ENCODE results near the gene AURKB. TPM values are rescaled to one million over a fixed set of nuclear protein-coding genes. Genes with fewer than 3 reads are reported as not detected.
A peak's percentile ranks its signal among the peaks of the same experiment; 100 is the strongest.

Gene AURKB
- total and polyA plus RNA-seq, 10 of the 15 experiments (the other 5 are each of a cell fraction or from before 2014, with no cell fraction given) = 52.7 to 209 (median 128) TPM

- TF ChIP-seq MTA3 (IDR thresholded peaks at IDR 0.05; ENCODE audit: borderline replicate concordance, low read length) (0 out of 2 replicates have a peak, but pooled peaks have one; percentile 31), POLR2AphosphoS5 (IDR thresholded peaks at IDR 0.05; ENCODE audit: low read length) (peak; percentile 91), PRDM15 (CRISPR knock-in tag; IDR thresholded peaks at IDR 0.05) (0 out of 2 replicates have a peak, but pooled peaks have one; percentile 60), SMARCA5 (IDR thresholded peaks at IDR 0.05) (no peak), CHD4 (IDR thresholded peaks at IDR 0.05) (no peak), ZNF207 (IDR thresholded peaks at IDR 0.05; ENCODE audit: borderline replicate concordance) (no peak), STAT1 (conservative IDR thresholded peaks at IDR 0.05) (0 out of 2 replicates have a peak, but pooled peaks have one; percentile 47), PAX5 (IDR thresholded peaks at IDR 0.05; ENCODE audit: borderline replicate concordance, low read depth, low read length) (0 out of 2 replicates have a peak, but pooled peaks have one; percentile 6), NFYB (IDR thresholded peaks at IDR 0.05; ENCODE audit: insufficient read depth, low read depth, low read length) (peak; percentile 92), REST (IDR thresholded peaks at IDR 0.05; ENCODE audit: low read depth, low read length) (no peak), NBN (IDR thresholded peaks at IDR 0.05) (no peak; the same call in 1 of the 2 replicates), USF2 (IDR thresholded peaks at IDR 0.05; ENCODE audit: borderline replicate concordance, low read depth, low read length) (peak; percentile 7; the same call in 1 of the 2 replicates), ZBED1 (IDR thresholded peaks at IDR 0.05; ENCODE audit: borderline replicate concordance) (no peak)
- TF ChIP-seq, protein P1, sequence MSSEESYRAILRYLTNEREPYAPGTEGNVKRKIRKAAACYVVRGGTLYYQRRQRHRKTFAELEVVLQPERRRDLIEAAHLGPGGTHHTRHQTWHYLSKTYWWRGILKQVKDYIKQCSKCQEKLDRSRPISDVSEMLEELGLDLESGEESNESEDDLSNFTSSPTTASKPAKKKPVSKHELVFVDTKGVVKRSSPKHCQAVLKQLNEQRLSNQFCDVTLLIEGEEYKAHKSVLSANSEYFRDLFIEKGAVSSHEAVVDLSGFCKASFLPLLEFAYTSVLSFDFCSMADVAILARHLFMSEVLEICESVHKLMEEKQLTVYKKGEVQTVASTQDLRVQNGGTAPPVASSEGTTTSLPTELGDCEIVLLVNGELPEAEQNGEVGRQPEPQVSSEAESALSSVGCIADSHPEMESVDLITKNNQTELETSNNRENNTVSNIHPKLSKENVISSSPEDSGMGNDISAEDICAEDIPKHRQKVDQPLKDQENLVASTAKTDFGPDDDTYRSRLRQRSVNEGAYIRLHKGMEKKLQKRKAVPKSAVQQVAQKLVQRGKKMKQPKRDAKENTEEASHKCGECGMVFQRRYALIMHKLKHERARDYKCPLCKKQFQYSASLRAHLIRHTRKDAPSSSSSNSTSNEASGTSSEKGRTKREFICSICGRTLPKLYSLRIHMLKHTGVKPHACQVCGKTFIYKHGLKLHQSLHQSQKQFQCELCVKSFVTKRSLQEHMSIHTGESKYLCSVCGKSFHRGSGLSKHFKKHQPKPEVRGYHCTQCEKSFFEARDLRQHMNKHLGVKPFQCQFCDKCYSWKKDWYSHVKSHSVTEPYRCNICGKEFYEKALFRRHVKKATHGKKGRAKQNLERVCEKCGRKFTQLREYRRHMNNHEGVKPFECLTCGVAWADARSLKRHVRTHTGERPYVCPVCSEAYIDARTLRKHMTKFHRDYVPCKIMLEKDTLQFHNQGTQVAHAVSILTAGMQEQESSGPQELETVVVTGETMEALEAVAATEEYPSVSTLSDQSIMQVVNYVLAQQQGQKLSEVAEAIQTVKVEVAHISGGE (CRISPR knock-in tag; IDR thresholded peaks at IDR 0.05) = no peak
- TF ChIP-seq, protein P2, sequence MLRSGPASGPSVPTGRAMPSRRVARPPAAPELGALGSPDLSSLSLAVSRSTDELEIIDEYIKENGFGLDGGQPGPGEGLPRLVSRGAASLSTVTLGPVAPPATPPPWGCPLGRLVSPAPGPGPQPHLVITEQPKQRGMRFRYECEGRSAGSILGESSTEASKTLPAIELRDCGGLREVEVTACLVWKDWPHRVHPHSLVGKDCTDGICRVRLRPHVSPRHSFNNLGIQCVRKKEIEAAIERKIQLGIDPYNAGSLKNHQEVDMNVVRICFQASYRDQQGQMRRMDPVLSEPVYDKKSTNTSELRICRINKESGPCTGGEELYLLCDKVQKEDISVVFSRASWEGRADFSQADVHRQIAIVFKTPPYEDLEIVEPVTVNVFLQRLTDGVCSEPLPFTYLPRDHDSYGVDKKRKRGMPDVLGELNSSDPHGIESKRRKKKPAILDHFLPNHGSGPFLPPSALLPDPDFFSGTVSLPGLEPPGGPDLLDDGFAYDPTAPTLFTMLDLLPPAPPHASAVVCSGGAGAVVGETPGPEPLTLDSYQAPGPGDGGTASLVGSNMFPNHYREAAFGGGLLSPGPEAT (IDR thresholded peaks at IDR 0.05; ENCODE audit: low read depth) = peak; percentile 89; the same call in 1 of the 2 replicates
Observed at GRCh38 chr17:8209907-8210760, at the start of gene AURKB (continued).

Data from GM12878 (cell line).